HepG2 (cell line): Measurements from ENCODE around the gene ZNF414. TPM values are rescaled to one million over a fixed set of nuclear protein-coding genes. Genes with fewer than 3 reads are reported as not detected.

Experiments used
- ARID4A ChIP-seq: sonication (generic); formaldehyde crosslinking; IDR thresholded peaks from 2 replicates; pipeline ENCODE4 v1.5.0; 2020; ENCODE audit warnings: mild to moderate bottlenecking, missing genetic modification reagents, borderline replicate concordance
- KAT7 ChIP-seq: IDR thresholded peaks from 2 replicates; pipeline ENCODE4 v1.6.1; 2018; ENCODE audit warnings: borderline replicate concordance, missing compliant biosample characterization
- KAT8 ChIP-seq: IDR thresholded peaks from 2 replicates; pipeline ENCODE4 v1.6.1; 2016; ENCODE audit warnings: missing genetic modification reagents, missing compliant biosample characterization
- MXD3 ChIP-seq: IDR thresholded peaks from 2 replicates; pipeline ENCODE4 v1.6.1; 2016; ENCODE audit warnings: mild to moderate bottlenecking, missing biosample characterization, missing genetic modification reagents
- NFATC3 ChIP-seq: sonication (generic); formaldehyde crosslinking; IDR thresholded peaks from 2 replicates; pipeline ENCODE4 v1.5.1; 2020; ENCODE audit warnings: mild to moderate bottlenecking, missing genetic modification reagents
- NKX3-1 ChIP-seq: sonication (generic); formaldehyde crosslinking; IDR thresholded peaks from 2 replicates; pipeline ENCODE4 v1.5.0; 2020; ENCODE audit warnings: missing genetic modification reagents
- PHF21A ChIP-seq: sonication (generic); formaldehyde crosslinking; IDR thresholded peaks from 2 replicates; pipeline ENCODE4 v1.5.0; 2020; ENCODE audit warnings: mild to moderate bottlenecking, missing genetic modification reagents
- PLSCR1 ChIP-seq: sonication (generic); formaldehyde crosslinking; IDR thresholded peaks from 2 replicates; pipeline ENCODE4 v1.5.0; 2020; ENCODE audit warnings: missing genetic modification reagents, mild to moderate bottlenecking, borderline replicate concordance
- RORA ChIP-seq: sonication (generic); formaldehyde crosslinking; IDR thresholded peaks from 2 replicates; pipeline ENCODE4 v1.5.0; 2020; ENCODE audit warnings: mild to moderate bottlenecking, missing genetic modification reagents, moderate library complexity
- SAP130 ChIP-seq: IDR thresholded peaks from 2 replicates; pipeline ENCODE4 v1.6.1; 2016; ENCODE audit warnings: low read depth
- SATB2 ChIP-seq: sonication (generic); formaldehyde crosslinking; IDR thresholded peaks from 2 replicates; pipeline ENCODE4 v1.5.0; 2020; ENCODE audit warnings: missing genetic modification reagents
- SIN3A ChIP-seq: IDR thresholded peaks from 2 replicates; pipeline ENCODE4 v1.6.1; 2011; ENCODE audit warnings: low read depth, mild to moderate bottlenecking, control low read depth, low read length, borderline replicate concordance
- STAT6 ChIP-seq: sonication (generic); formaldehyde crosslinking; IDR thresholded peaks from 2 replicates; pipeline ENCODE4 v1.4.0; 2020; ENCODE audit warnings: missing genetic modification reagents, mild to moderate bottlenecking, borderline replicate concordance
- TBX2 ChIP-seq: sonication (generic); formaldehyde crosslinking; IDR thresholded peaks from 2 replicates; pipeline ENCODE4 v1.5.0; 2020; ENCODE audit warnings: missing genetic modification reagents, mild to moderate bottlenecking, borderline replicate concordance
- ZFP62 ChIP-seq: sonication (generic); formaldehyde crosslinking; IDR thresholded peaks from 2 replicates; pipeline ENCODE4 v1.4.0; 2020; ENCODE audit warnings: missing genetic modification reagents
- ZNF253 ChIP-seq: sonication (generic); formaldehyde crosslinking; IDR thresholded peaks from 2 replicates; pipeline ENCODE4 v1.8.0; 2022; ENCODE audit warnings: mild to moderate bottlenecking, missing genetic modification reagents, borderline replicate concordance
- ZNF557 ChIP-seq: sonication (generic); formaldehyde crosslinking; IDR thresholded peaks from 2 replicates; pipeline ENCODE4 v1.4.0; 2020; ENCODE audit warnings: missing genetic modification reagents
- ZNF569 ChIP-seq: sonication (generic); formaldehyde crosslinking; IDR thresholded peaks from 2 replicates; pipeline ENCODE4 v1.5.0; 2020; ENCODE audit warnings: mild to moderate bottlenecking, missing genetic modification reagents, moderate library complexity, borderline replicate concordance
- ZXDC ChIP-seq: sonication (generic); formaldehyde crosslinking; IDR thresholded peaks from 2 replicates; pipeline ENCODE4 v1.5.0; 2020; ENCODE audit warnings: mild to moderate bottlenecking, missing genetic modification reagents
- polyA plus RNA-seq, 8 experiments: library from polyadenylated mRNA; depleted of rRNA in 3 of 8; stranded (reverse) in 7 of 8; unstranded in 1 of 8; fragments of >200 nt; fragmentation: Illumina TruSeq in 4 of 8; extraction: Trizol in 4 of 8; gene quantifications; 2 replicates each; pipeline versions ENCODE4 v1.2.1 to v1.2.3, GENCODE V29; 2011 to 2016; ENCODE audit warnings: low read depth in 4 of 8, missing spikeins in 1 of 8, mixed read lengths in 1 of 8; ENCODE audit not compliant: insufficient read depth in 1 of 8
- total RNA-seq, 5 experiments: library from RNA; depleted of rRNA; stranded (reverse); fragments of >200 nt; fragmentation: Illumina TruSeq; extraction: Trizol; gene quantifications; 2 replicates each; pipeline ENCODE4 v1.2.3, GENCODE V29; 2016; ENCODE audit warnings: low read depth in 1 of 5

The ZNF414 gene
- total and polyA plus RNA-seq, 2 of the 13 experiments (the other 11 are each of a cell fraction or from before 2014, with no cell fraction given) = 2.5 to 4.0 TPM

- TF ChIP-seq TBX2 (CRISPR knock-in tag) (peak; percentile 72), KAT7 (CRISPR knock-in tag) (no peak), RORA (CRISPR knock-in tag) (no peak), NKX3-1 (CRISPR knock-in tag) (no peak), NFATC3 (CRISPR knock-in tag) (0 out of 2 replicates have a peak, but pooled peaks have one; percentile 30), ZXDC (CRISPR knock-in tag) (no peak), ARID4A (peak; percentile 67; the same call in 1 of the 2 replicates), PHF21A (CRISPR knock-in tag) (peak; percentile 60), ZNF569 (CRISPR knock-in tag) (no peak), SAP130 (CRISPR knock-in tag) (peak; percentile 75), ZFP62 (CRISPR knock-in tag) (no peak), PLSCR1 (CRISPR knock-in tag) (no peak), ZNF253 (CRISPR knock-in tag) (no peak), SATB2 (CRISPR knock-in tag) (no peak), SIN3A (peak; percentile 55; the same call in 1 of the 2 replicates), STAT6 (CRISPR knock-in tag) (no peak), MXD3 (CRISPR knock-in tag) (peak; percentile 87; the same call in 1 of the 2 replicates), KAT8 (CRISPR knock-in tag) (peak; percentile 59; the same call in 1 of the 2 replicates), ZNF557 (CRISPR knock-in tag) (no peak)
Measured at GRCh38 chr19:8505680-8506401, 8.1 kb downstream of the ZNF414 start (continued).
